ENCODE data around the gene VEZT. TPM values are rescaled to one million over a fixed set of nuclear protein-coding genes. Genes with fewer than 3 reads are reported as not detected.

Gene VEZT
- total RNA-seq, 4 donors from 2014 or later: 60.5 to 110 (median 73.5) TPM

DNA sequence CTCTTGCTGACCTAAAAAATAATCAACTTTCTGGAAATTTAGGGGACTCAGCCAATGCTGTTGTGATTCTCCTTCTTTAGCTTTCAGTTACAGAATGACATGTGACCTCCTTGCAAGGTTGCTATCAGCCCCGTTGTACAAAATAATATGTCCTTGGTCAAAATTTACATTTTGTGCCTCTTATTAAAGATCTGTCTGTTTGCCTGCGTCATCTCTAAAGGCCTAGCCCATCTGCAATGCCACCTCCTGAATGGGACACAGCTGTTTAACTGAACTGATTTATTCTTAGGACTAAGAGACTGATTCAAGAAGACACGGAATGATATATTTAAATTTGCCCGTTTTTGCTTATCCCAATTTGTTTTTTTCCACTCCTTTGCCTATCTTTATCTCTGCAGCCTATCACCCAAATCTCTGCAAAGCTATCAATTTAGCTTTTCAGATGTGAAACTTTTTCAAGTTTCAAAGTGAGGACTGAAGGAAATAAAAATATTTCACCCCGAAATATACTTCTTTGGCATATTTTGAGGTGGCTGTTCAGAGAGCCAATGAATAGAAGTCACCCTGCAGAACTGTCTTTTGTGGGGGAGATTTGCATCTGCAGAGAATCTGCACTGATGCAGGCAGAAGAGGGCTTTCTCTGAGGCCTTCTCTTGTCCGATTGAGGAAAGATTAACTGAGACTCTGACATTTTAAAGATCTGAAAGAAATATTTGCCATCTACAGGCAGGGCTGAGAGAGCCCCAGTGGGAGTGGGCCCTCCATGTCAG is 126.0 kb downstream of the VEZT start:
- Histone ChIP-seq H3K4me1 (no peaks in the 10 kb centered on the region), H3K9me3 (peaks cover 0 to 7% (median 0%) of the 10 kb centered on the region in 4 donors), H3K27ac (no peak overlapping the region), H3K36me3 (no peaks in the 10 kb centered on the region), H3K4me3 (no peak overlapping the region), H3K27me3 (no peaks in the 10 kb centered on the region)
- 86 to 90% methylated on average over 6 of the region's 6 CpGs for WGBS, 2 donors
- DNase-seq (ENCODE audit: low spot score in 2 of 2): no peak
- TF ChIP-seq POLR2A (IDR thresholded peaks at IDR 0.05) (no peak), EP300 (IDR thresholded peaks at IDR 0.05) (no peak)
- TF ChIP-seq, protein P1, sequence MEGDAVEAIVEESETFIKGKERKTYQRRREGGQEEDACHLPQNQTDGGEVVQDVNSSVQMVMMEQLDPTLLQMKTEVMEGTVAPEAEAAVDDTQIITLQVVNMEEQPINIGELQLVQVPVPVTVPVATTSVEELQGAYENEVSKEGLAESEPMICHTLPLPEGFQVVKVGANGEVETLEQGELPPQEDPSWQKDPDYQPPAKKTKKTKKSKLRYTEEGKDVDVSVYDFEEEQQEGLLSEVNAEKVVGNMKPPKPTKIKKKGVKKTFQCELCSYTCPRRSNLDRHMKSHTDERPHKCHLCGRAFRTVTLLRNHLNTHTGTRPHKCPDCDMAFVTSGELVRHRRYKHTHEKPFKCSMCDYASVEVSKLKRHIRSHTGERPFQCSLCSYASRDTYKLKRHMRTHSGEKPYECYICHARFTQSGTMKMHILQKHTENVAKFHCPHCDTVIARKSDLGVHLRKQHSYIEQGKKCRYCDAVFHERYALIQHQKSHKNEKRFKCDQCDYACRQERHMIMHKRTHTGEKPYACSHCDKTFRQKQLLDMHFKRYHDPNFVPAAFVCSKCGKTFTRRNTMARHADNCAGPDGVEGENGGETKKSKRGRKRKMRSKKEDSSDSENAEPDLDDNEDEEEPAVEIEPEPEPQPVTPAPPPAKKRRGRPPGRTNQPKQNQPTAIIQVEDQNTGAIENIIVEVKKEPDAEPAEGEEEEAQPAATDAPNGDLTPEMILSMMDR (IDR thresholded peaks at IDR 0.05): no peak

- Histone ChIP-seq H3K9me3 (no peaks in the 10 kb centered on the region), H3K27ac (no peak overlapping the region), H3K4me3 (no peak overlapping the region), H3K36me3 (no peaks in the 10 kb centered on the region), H3K27me3 (no peaks in the 10 kb centered on the region), H3K4me1 (no peaks in the 10 kb centered on the region)
- no peak for DNase-seq (ENCODE audit: low spot score in 2 of 2)
- whole genome bisulfite sequencing, 2 donors: 85 to 89% methylated on average over 7 of the region's 7 CpGs
- TF ChIP-seq EP300 (IDR thresholded peaks at IDR 0.05): no peak
Observed at GRCh38 chr12:95349291-95349690, 131.7 kb downstream of the VEZT start.

- Histone ChIP-seq H3K9me3 (no peaks in the 10 kb centered on the region), H3K36me3 (no peaks in the 10 kb centered on the region), H3K4me3 (no peak overlapping the region), H3K4me1 (no peaks in the 10 kb centered on the region), H3K27me3 (no peaks in the 10 kb centered on the region), H3K27ac (no peak overlapping the region)
- WGBS, 2 donors: 77 to 81% methylated on average over 6 of the region's 6 CpGs
- TF ChIP-seq, protein P1 (IDR thresholded peaks at IDR 0.05): no peak
- TF ChIP-seq EP300 (IDR thresholded peaks at IDR 0.05): no peak
- TF ChIP-seq POLR2A (IDR thresholded peaks at IDR 0.05): no peak
- DNase-seq (ENCODE audit: low spot score in 2 of 2): no peak
Observed at GRCh38 chr12:95351748-95352147, 134.1 kb downstream of the VEZT start.

Small RNAs within 50 kb of the gene (small RNA-seq; reads per million reads assigned to genes)
- gene MIR331 (5.1 reads per million, percentile 84 among the genes with 10 or more reads in this experiment), gene MIR3685 (not detected), gene RF00019 (not detected), gene RNU6-808P (not detected)

Other genes with a start within 250 kb of the VEZT start
- gene NDUFA12, start 214.1 kb upstream of the VEZT start, total RNA-seq: 10 to 100 TPM; 59.6 to 82.3 (median 68.8) TPM
- gene NR2C1, start 144.2 kb upstream of the VEZT start, total RNA-seq: 10 to 100 TPM; 64.5 to 93.5 (median 75.2) TPM
- gene FGD6, start 340 bp upstream of the VEZT start, total RNA-seq: 10 to 100 TPM in 3 of 4 donors, 1 to 10 TPM in 1; 9.2 to 13.4 (median 11.7) TPM

Measured in tibial nerve (tissue), 4 donors.